ENCODE measurements around the gene AEBP2.

AEBP2 gene

DNA sequence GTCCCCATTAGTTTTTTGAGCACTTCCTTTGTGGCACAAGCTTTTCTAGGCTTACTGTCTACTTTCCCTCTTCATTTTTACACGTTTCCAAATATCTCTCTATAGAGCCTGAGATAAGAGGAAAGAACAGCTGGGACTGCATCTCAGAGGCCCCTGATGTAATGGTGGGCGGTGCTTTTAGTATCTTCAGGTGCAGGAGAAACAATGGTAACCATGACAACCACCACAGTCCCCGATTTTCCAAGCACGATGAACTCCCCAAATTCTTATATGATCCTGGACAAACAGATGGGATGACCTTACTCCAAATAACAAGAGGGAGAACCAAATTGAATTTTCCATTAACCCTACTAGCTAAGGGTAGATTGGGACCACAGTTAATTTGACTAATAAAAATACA is 103.3 kb downstream of the AEBP2 start:
- TF ChIP-seq CTCF (IDR thresholded peaks at IDR 0.05; ENCODE audit: low read depth, low read length), result no peak
- no peak overlapping the region for H3K4me3 ChIP-seq (ENCODE audit: low read depth, low read length)
- no peak for DNase-seq (ENCODE audit: low read depth, low spot score)
- in situ Hi-C loops (cut with HindIII; ENCODE audit: low sequenced_read_pairs), result no loop called here

DNA sequence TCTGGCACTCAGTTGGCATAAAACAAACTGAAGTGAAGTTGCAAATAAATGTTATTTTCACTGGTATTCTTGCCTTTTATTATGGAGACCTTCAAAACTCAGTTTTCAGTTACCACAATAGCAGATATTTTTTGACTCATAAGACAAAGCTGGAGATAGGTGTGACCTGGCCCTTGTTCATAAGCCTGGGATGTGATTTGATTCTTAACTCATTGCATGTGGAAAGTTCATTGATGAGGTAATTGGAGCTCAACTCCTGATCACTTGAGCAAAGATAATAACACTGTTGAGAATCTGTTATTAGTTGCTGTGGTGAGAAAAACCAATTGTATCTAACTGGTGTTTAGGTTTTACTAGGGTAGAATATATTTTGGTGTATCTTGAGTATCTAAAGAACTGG is 105.1 kb downstream of the AEBP2 start:
- TF ChIP-seq CTCF (IDR thresholded peaks at IDR 0.05; ENCODE audit: low read depth, low read length), result no peak
- in situ Hi-C loops (cut with HindIII; ENCODE audit: low sequenced_read_pairs), result no loop called here
- no peak for DNase-seq (ENCODE audit: low read depth, low spot score)
- H3K4me3 ChIP-seq (ENCODE audit: low read depth, low read length), result no peak overlapping the region

DNA sequence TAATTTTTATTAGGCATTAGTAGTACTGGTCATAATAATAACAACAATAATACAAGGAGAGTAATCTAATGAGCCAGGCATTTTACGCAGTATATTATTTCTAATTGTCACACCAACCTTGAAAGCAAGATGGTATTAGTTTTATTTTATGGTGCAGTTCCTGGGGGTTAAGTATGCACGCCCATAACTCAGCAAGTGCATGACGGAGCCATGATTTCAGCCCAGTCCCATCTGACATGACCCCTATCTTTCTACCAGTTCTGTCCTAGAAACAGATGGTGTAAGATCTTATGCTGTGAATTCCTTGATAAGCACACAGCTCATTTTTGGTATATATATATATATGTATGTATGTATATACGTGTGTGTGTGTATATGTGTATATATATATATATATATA is 106.0 kb downstream of the AEBP2 start:
- in situ Hi-C loops (cut with HindIII; ENCODE audit: low sequenced_read_pairs), result no loop called here
- TF ChIP-seq CTCF (IDR thresholded peaks at IDR 0.05; ENCODE audit: low read depth, low read length), result no peak
- no peak overlapping the region for H3K4me3 ChIP-seq (ENCODE audit: low read depth, low read length)
- DNase-seq (ENCODE audit: low read depth, low spot score), result no peak

DNA sequence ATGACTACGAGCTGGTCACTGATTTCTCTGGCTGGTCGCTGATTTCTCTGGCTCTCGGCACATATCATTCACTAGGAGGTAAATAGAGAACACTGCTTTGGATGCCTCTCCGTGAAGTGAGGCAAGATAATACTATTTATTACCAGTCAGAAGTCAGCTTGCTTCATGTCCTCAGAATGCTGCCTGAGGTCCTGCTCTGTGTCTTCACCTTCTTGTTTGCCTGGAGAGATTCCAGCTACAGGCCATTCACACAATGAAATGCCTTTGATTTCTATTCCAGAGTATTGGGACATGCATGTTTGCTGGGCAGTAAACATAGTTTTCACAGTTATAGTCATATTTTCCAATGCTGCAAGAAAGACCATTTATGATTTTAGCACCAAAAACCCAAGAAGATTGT is 106.7 kb downstream of the AEBP2 start:
- in situ Hi-C loops (cut with HindIII; ENCODE audit: low sequenced_read_pairs), result no loop called here
- H3K4me3 ChIP-seq (ENCODE audit: low read depth, low read length), result no peak overlapping the region
- no peak for DNase-seq (ENCODE audit: low read depth, low spot score)
- TF ChIP-seq CTCF (IDR thresholded peaks at IDR 0.05; ENCODE audit: low read depth, low read length), result no peak

- in situ Hi-C loops (cut with HindIII; ENCODE audit: low sequenced_read_pairs), result no loop called here
- TF ChIP-seq CTCF (IDR thresholded peaks at IDR 0.05; ENCODE audit: low read depth, low read length), result no peak
- no peak overlapping the region for H3K4me3 ChIP-seq (ENCODE audit: low read depth, low read length)
These were observed 107.4 kb downstream of the AEBP2 start for GRCh38 chr12:19546611-19547162.

GRCh38 chr12:19547271-19547671 is 108.0 kb downstream of the AEBP2 start:
- in situ Hi-C loops (cut with HindIII; ENCODE audit: low sequenced_read_pairs), result no loop called here
- TF ChIP-seq CTCF (IDR thresholded peaks at IDR 0.05; ENCODE audit: low read depth, low read length), result no peak
- peak; percentile 43 for DNase-seq (ENCODE audit: low read depth, low spot score)
- H3K4me3 ChIP-seq (ENCODE audit: low read depth, low read length), result no peak overlapping the region

More at GRCh38 chr12:19546611-19547162, 107.4 kb downstream of the AEBP2 start:
- DNase-seq (ENCODE audit: low read depth, low spot score), result peak; percentile 42

GRCh38 chr12:19548834-19549233 is 109.5 kb downstream of the AEBP2 start:
- in situ Hi-C loops (cut with HindIII; ENCODE audit: low sequenced_read_pairs), result no loop called here
- no peak for DNase-seq (ENCODE audit: low read depth, low spot score)
- H3K4me3 ChIP-seq (ENCODE audit: low read depth, low read length), result no peak overlapping the region
- no peak for TF ChIP-seq CTCF (IDR thresholded peaks at IDR 0.05; ENCODE audit: low read depth, low read length)
